ENCODE data around the gene AGER.

The AGER gene

DNA sequence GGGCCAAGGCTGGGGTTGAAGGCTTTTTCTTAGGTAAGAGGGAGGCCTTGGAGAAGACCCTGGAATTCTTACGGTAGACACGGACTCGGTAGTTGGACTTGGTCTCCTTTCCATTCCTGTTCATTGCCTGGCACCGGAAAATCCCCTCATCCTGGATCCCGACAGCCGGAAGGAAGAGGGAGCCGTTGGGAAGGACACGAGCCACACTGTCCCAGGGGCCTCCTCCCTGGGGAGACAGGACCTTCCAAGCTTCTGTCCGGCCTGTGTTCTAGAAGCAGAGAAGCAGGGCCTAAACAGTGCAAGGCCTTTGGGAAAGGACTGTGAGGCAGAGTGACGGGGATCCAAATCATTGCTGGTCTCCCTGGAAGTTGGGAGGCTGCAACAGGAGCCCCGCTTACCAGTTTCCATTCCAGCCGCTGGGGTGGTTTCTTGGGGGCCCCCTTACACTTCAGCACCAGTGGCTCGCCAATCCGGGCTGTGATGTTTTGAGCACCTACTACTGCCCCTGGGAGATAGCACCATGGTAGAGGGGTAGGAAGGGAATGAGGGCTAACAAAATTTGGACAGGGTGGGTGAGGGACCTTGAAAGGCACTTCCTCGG is 470 bp downstream of the AGER start:
- TF ChIP-seq, protein P1, sequence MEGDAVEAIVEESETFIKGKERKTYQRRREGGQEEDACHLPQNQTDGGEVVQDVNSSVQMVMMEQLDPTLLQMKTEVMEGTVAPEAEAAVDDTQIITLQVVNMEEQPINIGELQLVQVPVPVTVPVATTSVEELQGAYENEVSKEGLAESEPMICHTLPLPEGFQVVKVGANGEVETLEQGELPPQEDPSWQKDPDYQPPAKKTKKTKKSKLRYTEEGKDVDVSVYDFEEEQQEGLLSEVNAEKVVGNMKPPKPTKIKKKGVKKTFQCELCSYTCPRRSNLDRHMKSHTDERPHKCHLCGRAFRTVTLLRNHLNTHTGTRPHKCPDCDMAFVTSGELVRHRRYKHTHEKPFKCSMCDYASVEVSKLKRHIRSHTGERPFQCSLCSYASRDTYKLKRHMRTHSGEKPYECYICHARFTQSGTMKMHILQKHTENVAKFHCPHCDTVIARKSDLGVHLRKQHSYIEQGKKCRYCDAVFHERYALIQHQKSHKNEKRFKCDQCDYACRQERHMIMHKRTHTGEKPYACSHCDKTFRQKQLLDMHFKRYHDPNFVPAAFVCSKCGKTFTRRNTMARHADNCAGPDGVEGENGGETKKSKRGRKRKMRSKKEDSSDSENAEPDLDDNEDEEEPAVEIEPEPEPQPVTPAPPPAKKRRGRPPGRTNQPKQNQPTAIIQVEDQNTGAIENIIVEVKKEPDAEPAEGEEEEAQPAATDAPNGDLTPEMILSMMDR (IDR thresholded peaks at IDR 0.05; ENCODE audit: borderline replicate concordance, insufficient read depth, low read depth, low read length) = no peak
- no peak overlapping the region for H3K4me3 ChIP-seq (ENCODE audit: low read depth, low read length)

DNA sequence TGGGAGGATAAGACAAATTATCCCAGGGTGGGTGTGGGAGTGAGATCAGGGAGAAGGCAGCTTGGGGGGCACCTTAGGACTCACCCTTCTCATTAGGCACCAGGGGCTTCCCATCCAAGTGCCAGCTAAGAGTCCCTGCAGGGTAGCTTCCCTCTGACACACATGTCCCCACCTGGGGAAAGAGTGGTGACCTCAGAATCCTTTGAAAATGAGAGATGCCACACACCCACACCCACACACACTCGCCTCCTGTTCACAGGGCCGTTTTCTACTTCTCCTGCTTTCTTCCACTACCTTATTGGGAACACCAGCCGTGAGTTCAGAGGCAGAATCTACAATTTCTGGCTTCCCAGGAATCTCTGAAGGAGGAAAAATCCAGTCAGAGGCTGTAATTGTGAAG is 1.0 kb downstream of the AGER start:
- TF ChIP-seq, protein P1 (IDR thresholded peaks at IDR 0.05; ENCODE audit: borderline replicate concordance, insufficient read depth, low read depth, low read length) = no peak
- H3K4me3 ChIP-seq (ENCODE audit: low read depth, low read length) = no peak overlapping the region

DNA sequence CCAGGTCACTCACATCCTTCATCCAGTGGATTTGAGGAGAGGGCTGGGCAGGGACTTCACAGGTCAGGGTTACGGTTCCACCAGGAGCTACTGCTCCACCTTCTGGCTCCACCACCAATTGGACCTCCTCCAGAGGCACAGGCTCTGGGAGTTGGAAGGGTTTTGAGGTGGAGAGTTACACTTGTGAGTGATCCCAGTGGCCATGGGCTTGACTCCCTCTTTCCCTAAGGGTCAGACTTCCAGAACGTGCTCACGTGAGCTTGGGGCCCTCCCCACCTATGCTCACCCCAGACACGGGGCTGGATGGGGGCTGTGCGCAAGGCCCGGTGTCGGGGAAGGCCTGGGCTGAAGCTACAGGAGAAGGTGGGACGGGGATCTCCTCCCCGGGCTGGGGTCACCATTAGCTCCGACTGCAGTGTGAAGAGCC is 1.5 kb downstream of the AGER start:
- H3K4me3 ChIP-seq (ENCODE audit: low read depth, low read length) = no peak overlapping the region
- TF ChIP-seq, protein P1 (IDR thresholded peaks at IDR 0.05; ENCODE audit: borderline replicate concordance, insufficient read depth, low read depth, low read length) = no peak

DNA sequence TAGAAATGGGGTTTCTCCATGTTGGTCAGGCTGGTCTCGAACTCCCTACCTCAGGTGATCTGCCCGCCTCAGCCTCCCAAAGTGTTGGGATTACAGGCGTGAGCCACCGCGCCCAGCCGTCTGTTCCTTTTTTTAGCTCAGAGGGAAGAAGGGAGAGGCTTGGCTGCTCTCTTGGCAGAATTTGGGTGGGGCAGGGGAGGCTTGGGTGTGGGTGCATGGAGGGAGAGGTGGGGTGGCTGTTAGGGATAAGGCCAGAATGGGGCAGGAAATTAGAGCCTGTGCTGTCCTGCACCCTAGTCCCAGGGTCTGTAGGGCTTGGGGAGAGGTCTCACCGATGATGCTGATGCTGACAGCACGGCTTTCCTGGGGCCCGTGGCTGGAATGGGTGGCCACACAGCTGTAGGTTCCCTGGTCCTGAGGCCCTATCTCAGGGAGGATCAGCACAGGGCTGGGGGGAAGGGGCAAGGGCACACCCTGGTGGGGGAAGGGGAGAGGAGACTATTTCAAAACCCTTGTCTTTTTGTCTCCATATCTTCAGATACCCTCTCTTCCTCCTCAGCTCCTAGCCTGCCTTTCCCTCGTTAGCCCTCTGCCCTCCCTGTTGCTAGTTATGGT is 2.0 kb downstream of the AGER start:
- H3K4me3 ChIP-seq (ENCODE audit: low read depth, low read length) = no peak overlapping the region
- TF ChIP-seq, protein P1 (IDR thresholded peaks at IDR 0.05; ENCODE audit: borderline replicate concordance, insufficient read depth, low read depth, low read length) = no peak

DNA sequence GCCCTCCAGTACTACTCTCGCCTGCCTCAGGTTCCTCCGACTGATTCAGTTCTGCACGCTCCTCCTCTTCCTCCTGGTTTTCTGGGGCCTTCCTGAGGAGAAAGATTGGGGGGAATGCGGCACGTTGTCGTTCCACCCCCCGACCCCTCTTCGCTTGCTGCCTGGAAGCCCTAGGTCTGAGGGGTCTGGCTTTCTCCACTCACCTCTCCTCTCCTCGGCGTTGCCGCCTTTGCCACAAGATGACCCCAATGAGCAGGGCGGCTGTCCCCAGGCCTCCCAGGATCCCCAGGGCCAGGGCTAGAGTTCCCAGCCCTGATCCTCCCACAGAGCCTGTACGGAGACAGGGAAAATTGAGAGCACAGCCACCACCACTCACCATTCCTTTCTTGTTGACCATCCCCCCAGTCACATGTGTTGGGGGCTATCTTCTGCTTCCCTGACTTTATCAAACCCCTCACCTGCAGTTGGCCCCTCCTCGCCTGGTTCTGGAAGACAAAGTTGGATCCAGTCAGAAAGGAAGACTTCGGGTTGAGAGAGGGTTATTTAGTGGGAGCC is 2.8 kb downstream of the AGER start:
- TF ChIP-seq, protein P1 (IDR thresholded peaks at IDR 0.05; ENCODE audit: borderline replicate concordance, insufficient read depth, low read depth, low read length) = no peak
- H3K4me3 ChIP-seq (ENCODE audit: low read depth, low read length) = no peak overlapping the region

DNA sequence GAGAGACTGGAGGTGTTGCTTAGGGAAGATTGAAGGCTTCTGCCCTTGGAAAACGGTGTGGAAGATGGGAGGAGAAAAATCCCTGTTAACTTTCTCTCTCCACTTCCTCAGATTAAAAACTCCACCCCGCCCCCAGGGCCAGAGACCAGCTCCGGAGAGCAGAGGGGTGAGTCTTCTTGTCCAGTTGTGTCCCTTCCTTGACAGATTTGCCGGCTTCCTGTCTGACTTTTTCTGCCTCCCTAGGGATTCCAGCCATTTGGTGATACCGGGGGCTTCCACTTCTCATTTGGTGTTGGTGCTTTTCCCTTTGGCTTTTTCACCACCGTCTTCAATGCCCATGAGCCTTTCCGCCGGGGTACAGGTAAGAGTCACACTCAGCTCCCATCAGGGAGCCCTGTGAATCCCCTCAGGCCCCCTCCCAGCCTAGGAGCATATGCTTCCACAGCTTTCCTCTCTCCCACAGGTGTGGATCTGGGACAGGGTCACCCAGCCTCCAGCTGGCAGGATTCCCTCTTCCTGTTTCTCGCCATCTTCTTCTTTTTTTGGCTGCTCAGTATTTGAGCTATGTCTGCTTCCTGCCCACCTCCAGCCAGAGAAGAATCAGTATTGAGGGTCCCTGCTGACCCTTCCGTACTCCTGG is 4.2 kb downstream of the AGER start:
- TF ChIP-seq, protein P1 (IDR thresholded peaks at IDR 0.05; ENCODE audit: borderline replicate concordance, insufficient read depth, low read depth, low read length) = no peak
- H3K4me3 ChIP-seq (ENCODE audit: low read depth, low read length) = no peak overlapping the region

Measured in GM12875 (cell line).